ENCODE results near the gene FRMD4A. TPM values are rescaled to one million over a fixed set of nuclear protein-coding genes. Genes with fewer than 3 reads are reported as not detected.
"Not testable (repeated sequence)": the region's sequence is repeated elsewhere in the genome, so short reads cannot be mapped to it uniquely, and the experiment has no call there.

The FRMD4A gene
- polyA plus RNA-seq, 3 donors = 82.0 to 91.8 (median 86.9) TPM

GRCh38 chr10:13871011-13871410 is 459.7 kb downstream of the FRMD4A start:
- no peak for DNase-seq (ENCODE audit: extremely low read depth in 1 of 11, low read depth in 9 of 11, low spot score in 4 of 11)

GRCh38 chr10:13869295-13869664 is 461.4 kb downstream of the FRMD4A start:
- DNase-seq (ENCODE audit: extremely low read depth in 1 of 11, low read depth in 9 of 11, low spot score in 4 of 11) = no peak

- no peak for DNase-seq (ENCODE audit: extremely low read depth in 1 of 11, low read depth in 9 of 11, low spot score in 4 of 11)
These were observed 462.0 kb downstream of the FRMD4A start for GRCh38 chr10:13868528-13869294.

- no peak for DNase-seq (ENCODE audit: extremely low read depth in 1 of 11, low read depth in 9 of 11, low spot score in 4 of 11)
These were observed 462.9 kb downstream of the FRMD4A start for GRCh38 chr10:13867822-13868221.

GRCh38 chr10:13865758-13866491 is 464.8 kb downstream of the FRMD4A start:
- no peak for DNase-seq (ENCODE audit: extremely low read depth in 1 of 11, low read depth in 9 of 11, low spot score in 4 of 11)

GRCh38 chr10:13865220-13865619 is 465.5 kb downstream of the FRMD4A start:
- not testable (repeated sequence) for DNase-seq (ENCODE audit: extremely low read depth in 1 of 11, low read depth in 9 of 11, low spot score in 4 of 11)

GRCh38 chr10:13862546-13863233 is 468.0 kb downstream of the FRMD4A start:
- no peak for DNase-seq (ENCODE audit: extremely low read depth in 1 of 11, low read depth in 9 of 11, low spot score in 4 of 11)

GRCh38 chr10:13860886-13861285 is 469.8 kb downstream of the FRMD4A start:
- DNase-seq (ENCODE audit: extremely low read depth in 1 of 11, low read depth in 9 of 11, low spot score in 4 of 11) = no peak

GRCh38 chr10:13859979-13860654 is 470.6 kb downstream of the FRMD4A start:
- DNase-seq (ENCODE audit: extremely low read depth in 1 of 11, low read depth in 9 of 11, low spot score in 4 of 11) = no peak

- no peak for DNase-seq (ENCODE audit: extremely low read depth in 1 of 11, low read depth in 9 of 11, low spot score in 4 of 11)
These were observed 472.0 kb downstream of the FRMD4A start for GRCh38 chr10:13858709-13859108.

- DNase-seq (ENCODE audit: extremely low read depth in 1 of 11, low read depth in 9 of 11, low spot score in 4 of 11) = no peak
These were observed 473.3 kb downstream of the FRMD4A start for GRCh38 chr10:13857451-13857850.

- no peak for DNase-seq (ENCODE audit: extremely low read depth in 1 of 11, low read depth in 9 of 11, low spot score in 4 of 11)
These were observed 476.9 kb downstream of the FRMD4A start for GRCh38 chr10:13853854-13854253.

GRCh38 chr10:13852872-13853271 is 477.9 kb downstream of the FRMD4A start:
- no peak for DNase-seq (ENCODE audit: extremely low read depth in 1 of 11, low read depth in 9 of 11, low spot score in 4 of 11)

GRCh38 chr10:13851906-13852305 is 478.8 kb downstream of the FRMD4A start:
- no peak for DNase-seq (ENCODE audit: extremely low read depth in 1 of 11, low read depth in 9 of 11, low spot score in 4 of 11)

GRCh38 chr10:13848520-13849445 is 481.9 kb downstream of the FRMD4A start:
- DNase-seq (ENCODE audit: extremely low read depth in 1 of 11, low read depth in 9 of 11, low spot score in 4 of 11) = no peak

GRCh38 chr10:13847201-13847631 is 483.5 kb downstream of the FRMD4A start:
- DNase-seq (ENCODE audit: extremely low read depth in 1 of 11, low read depth in 9 of 11, low spot score in 4 of 11) = no peak

GRCh38 chr10:13845897-13846296 is 484.8 kb downstream of the FRMD4A start:
- no peak for DNase-seq (ENCODE audit: extremely low read depth in 1 of 11, low read depth in 9 of 11, low spot score in 4 of 11)

- no peak for DNase-seq (ENCODE audit: extremely low read depth in 1 of 11, low read depth in 9 of 11, low spot score in 4 of 11)
These were observed 486.1 kb downstream of the FRMD4A start for GRCh38 chr10:13844651-13845050.

Data from renal cortex interstitium (tissue), 11 donors.